H9 (cell line): ENCODE results near the gene KLF13. TPM values are rescaled to one million over a fixed set of nuclear protein-coding genes. Genes with fewer than 3 reads are reported as not detected.

Source experiments
- DNase-seq: peaks from one replicate; pipeline ENCODE4 v3.0.0-alpha.2; 2017
- H2AFZ ChIP-seq: one replicate; pipeline ENCODE4 v1.6.1; 2013; ENCODE audit warnings: mild to moderate bottlenecking, low read length, control low read depth, moderate library complexity
- H2AK5ac ChIP-seq: 2 replicates; pipeline ENCODE4 v1.6.1; 2013; ENCODE audit warnings: low read length, control low read depth, mixed read lengths; ENCODE audit not compliant: insufficient read length
- H2BK120ac ChIP-seq: one replicate; pipeline ENCODE4 v1.6.1; 2013; ENCODE audit warnings: low read depth, mild to moderate bottlenecking, low read length, control low read depth, inconsistent platforms; ENCODE audit not compliant: poor library complexity, severe bottlenecking
- H2BK12ac ChIP-seq: 2 replicates; pipeline ENCODE4 v1.6.1; 2013; ENCODE audit warnings: low read length, control low read depth, mixed read lengths, low read depth; ENCODE audit not compliant: insufficient read length
- H2BK15ac ChIP-seq: 2 replicates; pipeline ENCODE4 v1.6.1; 2013; ENCODE audit warnings: low read depth, low read length, control low read depth
- H2BK20ac ChIP-seq: one replicate; pipeline ENCODE4 v1.6.1; 2013; ENCODE audit warnings: low read depth, mild to moderate bottlenecking, low read length, control low read depth, inconsistent platforms; ENCODE audit not compliant: poor library complexity, severe bottlenecking
- H2BK5ac ChIP-seq: 2 replicates; pipeline ENCODE4 v1.6.1; 2013; ENCODE audit warnings: low read length, control low read depth, mixed read lengths; ENCODE audit not compliant: insufficient read length
- H3K14ac ChIP-seq: 2 replicates; pipeline ENCODE4 v1.6.1; 2013; ENCODE audit warnings: low read length, control low read depth; ENCODE audit not compliant: insufficient read depth
- H3K18ac ChIP-seq: 2 replicates; pipeline ENCODE4 v1.6.1; 2013; ENCODE audit warnings: low read depth, mild to moderate bottlenecking, mixed read lengths, low read length, control low read depth; ENCODE audit not compliant: insufficient read length
- H3K23ac ChIP-seq: 2 replicates; pipeline ENCODE4 v1.6.1; 2013; ENCODE audit warnings: low read length, control low read depth, mixed read lengths, low read depth; ENCODE audit not compliant: insufficient read length
- H3K23me2 ChIP-seq: 2 replicates; pipeline ENCODE4 v1.6.1; 2013; ENCODE audit warnings: low read depth, mild to moderate bottlenecking, mixed read lengths, low read length, control low read depth; ENCODE audit not compliant: insufficient read length, poor library complexity, severe bottlenecking
- H3K27ac ChIP-seq: 2 replicates; pipeline ENCODE4 v1.5.1; 2013; ENCODE audit warnings: low read length, control low read depth, mixed read lengths, low read depth; ENCODE audit not compliant: insufficient read length
- H3K27me3 ChIP-seq: 2 replicates; pipeline ENCODE4 v1.6.1; 2013; ENCODE audit warnings: low read length, control low read depth, inconsistent platforms; ENCODE audit not compliant: insufficient read depth
- H3K4ac ChIP-seq: 2 replicates; pipeline ENCODE4 v1.6.1; 2013; ENCODE audit warnings: low read depth, mild to moderate bottlenecking, control low read depth, inconsistent platforms, low read length, moderate library complexity
- H3K4me1 ChIP-seq: 2 replicates; pipeline ENCODE4 v1.6.1; 2013; ENCODE audit warnings: low read length, control low read depth, inconsistent platforms; ENCODE audit not compliant: insufficient read depth
- H3K4me2 ChIP-seq: 2 replicates; pipeline ENCODE4 v1.6.1; 2013; ENCODE audit warnings: low read length, control low read depth, mixed read lengths; ENCODE audit not compliant: insufficient read length, insufficient read depth
- H3K56ac ChIP-seq: 2 replicates; pipeline ENCODE4 v1.6.1; 2013; ENCODE audit warnings: low read depth, mild to moderate bottlenecking, mixed read lengths, low read length, control low read depth; ENCODE audit not compliant: insufficient read length
- H3K79me1 ChIP-seq: 2 replicates; pipeline ENCODE4 v1.6.1; 2013; ENCODE audit warnings: low read depth, mild to moderate bottlenecking, moderate library complexity, low read length, control low read depth, inconsistent platforms; ENCODE audit not compliant: insufficient read depth, poor library complexity, severe bottlenecking
- H3K79me2 ChIP-seq: 2 replicates; pipeline ENCODE4 v1.6.1; 2013; ENCODE audit warnings: low read length, control low read depth, inconsistent platforms; ENCODE audit not compliant: insufficient read depth
- H3K9ac ChIP-seq: 2 replicates; pipeline ENCODE4 v1.6.1; 2013; ENCODE audit warnings: low read length, control low read depth, mixed read lengths; ENCODE audit not compliant: insufficient read length; ENCODE audit errors: extremely low read depth
- H3K9me3 ChIP-seq: one replicate; pipeline ENCODE4 v1.6.1; 2013; ENCODE audit warnings: low read depth, low read length, inconsistent platforms; ENCODE audit not compliant: control insufficient read depth
- H3T11ph ChIP-seq: one replicate; pipeline ENCODE4 v1.6.1; 2013; ENCODE audit warnings: mild to moderate bottlenecking, low read length, control low read depth, inconsistent platforms
- H4K20me1 ChIP-seq: one replicate; pipeline ENCODE4 v1.6.1; 2013; ENCODE audit not compliant: control insufficient read depth, insufficient read length, insufficient read depth
- H4K5ac ChIP-seq: 2 replicates; pipeline ENCODE4 v1.6.1; 2013; ENCODE audit warnings: low read depth, mild to moderate bottlenecking, mixed read lengths, low read length, control low read depth; ENCODE audit not compliant: insufficient read length
- H4K8ac ChIP-seq: replicated peaks from 2 replicates; pipeline ENCODE4 v1.6.1; 2013; ENCODE audit warnings: low read length, control low read depth, mixed read lengths, low read depth; ENCODE audit not compliant: insufficient read length
- H4K91ac ChIP-seq: 2 replicates; pipeline ENCODE4 v1.6.1; 2013; ENCODE audit warnings: low read depth, mild to moderate bottlenecking, moderate library complexity, mixed read lengths, low read length, control low read depth; ENCODE audit not compliant: insufficient read length
- H3K27ac Mint-ChIP-seq, 3 experiments: 2 replicates in 2 of 3; 3 replicates in 1 of 3; pipeline ENCODE4 v1.8.0; 2020 to 2021; ENCODE audit warnings: mixed read lengths in 3 of 3, mild to moderate bottlenecking in 1 of 3, moderate library complexity in 1 of 3
- H3K27me3 Mint-ChIP-seq: 2 replicates; pipeline ENCODE4 v1.8.0; 2021; ENCODE audit warnings: low read depth, mild to moderate bottlenecking, moderate library complexity, mixed read lengths
- H3K36me3 Mint-ChIP-seq, 3 experiments: 2 replicates in 2 of 3; 3 replicates in 1 of 3; pipeline ENCODE4 v1.8.0; 2020 to 2021; ENCODE audit warnings: low read depth in 3 of 3, mixed read lengths in 3 of 3; ENCODE audit not compliant: insufficient read depth in 1 of 3
- H3K4me1 Mint-ChIP-seq, 2 experiments: 2 replicates each; pipeline ENCODE4 v1.8.0; 2020; ENCODE audit warnings: mixed read lengths in 2 of 2
- H3K4me3 Mint-ChIP-seq, 2 experiments: 2 replicates in 1 of 2; 3 replicates in 1 of 2; pipeline ENCODE4 v1.8.0; 2020 to 2021; ENCODE audit warnings: mild to moderate bottlenecking in 2 of 2, mixed read lengths in 2 of 2, moderate library complexity in 1 of 2
- H3K9me3 Mint-ChIP-seq, 2 experiments: 2 replicates in 1 of 2; 3 replicates in 1 of 2; pipeline ENCODE4 v1.8.0; 2020; ENCODE audit warnings: mild to moderate bottlenecking in 2 of 2, mixed read lengths in 2 of 2, moderate library complexity in 1 of 2
- WGBS: extraction: QIAGEN DNeasy Blood & Tissue Kit; methylation state at CpG from one replicate; pipeline ENCODE4 v1.1.7; 2013; ENCODE audit warnings: missing lambda C conversion rate, low lambda C conversion rate, mixed read lengths; ENCODE audit not compliant: insufficient read length; ENCODE audit errors: extremely low coverage; 5-methylcytosine and 5-hydroxymethylcytosine counted together
- total RNA-seq: library from RNA; stranded (reverse); gene quantifications from 2 replicates; pipeline ENCODE4 v1.2.1, GENCODE V29; 2021
- TF ChIP-seq, protein P1 (sequence below): fragments of 200-600 bp; sonication (generic); conservative IDR thresholded peaks from 3 replicates; pipeline ENCODE4 v1.8.0; 2021; ENCODE audit warnings: antibody characterized with exemption, mild to moderate bottlenecking

KLF13 gene
- total RNA-seq, 1 experiment from 2014 or later: 33.4 TPM

GRCh38 chr15:31392761-31393401, 66.2 kb downstream of the KLF13 start:
- Histone ChIP-seq H3K79me1 (no peaks in the 10 kb centered on the region), H3K4me2 (peak overlapping the region; percentile 90), H3K18ac (no peak overlapping the region), H3K9me3 (no peaks in the 10 kb centered on the region), H3K14ac (no peak overlapping the region; the same call in 1 of the 2 replicates), H4K20me1 (no peaks in the 10 kb centered on the region), H2BK15ac (no peak overlapping the region), H2AFZ (no peak overlapping the region), H3K4me1 (no peaks in the 10 kb centered on the region), H3K27me3 (peaks cover 2% of the 10 kb centered on the region; the same call in 1 of the 2 replicates), H3T11ph (no peak overlapping the region), H2BK5ac (no peak overlapping the region), H2AK5ac (no peak overlapping the region), H4K5ac (no peak overlapping the region), H3K23me2 (peaks cover 18% of the 10 kb centered on the region), H3K79me2 (no peaks in the 10 kb centered on the region), H4K8ac (no peak overlapping the region), H2BK120ac (no peak overlapping the region), H3K23ac (no peak overlapping the region), H2BK12ac (no peak overlapping the region), H3K9ac (no peak overlapping the region), H2BK20ac (no peak overlapping the region), H3K27ac (no peak overlapping the region), H3K4ac (no peak overlapping the region), H3K56ac (no peak overlapping the region), H4K91ac (no peak overlapping the region)
- Mint-ChIP-seq H3K36me3 (peaks cover 0 to 12% (median 7%) of the 10 kb centered on the region in 3 experiments; a peak in 4 of 7 replicates), H3K27me3 (peaks cover 39% of the 10 kb centered on the region), H3K9me3 (peaks cover 6 to 19% of the 10 kb centered on the region in 2 experiments; a peak in 4 of 5 replicates), H3K27ac (no peak overlapping the region), H3K4me1 (peaks cover 21% of the 10 kb centered on the region in 2 experiments), H3K4me3 (peak overlapping the region; percentile 73 to 91)
- peak; percentile 37 for DNase-seq
- WGBS: no CpG with 5 or more reads among the region's 43 CpGs
- TF ChIP-seq, protein P1, sequence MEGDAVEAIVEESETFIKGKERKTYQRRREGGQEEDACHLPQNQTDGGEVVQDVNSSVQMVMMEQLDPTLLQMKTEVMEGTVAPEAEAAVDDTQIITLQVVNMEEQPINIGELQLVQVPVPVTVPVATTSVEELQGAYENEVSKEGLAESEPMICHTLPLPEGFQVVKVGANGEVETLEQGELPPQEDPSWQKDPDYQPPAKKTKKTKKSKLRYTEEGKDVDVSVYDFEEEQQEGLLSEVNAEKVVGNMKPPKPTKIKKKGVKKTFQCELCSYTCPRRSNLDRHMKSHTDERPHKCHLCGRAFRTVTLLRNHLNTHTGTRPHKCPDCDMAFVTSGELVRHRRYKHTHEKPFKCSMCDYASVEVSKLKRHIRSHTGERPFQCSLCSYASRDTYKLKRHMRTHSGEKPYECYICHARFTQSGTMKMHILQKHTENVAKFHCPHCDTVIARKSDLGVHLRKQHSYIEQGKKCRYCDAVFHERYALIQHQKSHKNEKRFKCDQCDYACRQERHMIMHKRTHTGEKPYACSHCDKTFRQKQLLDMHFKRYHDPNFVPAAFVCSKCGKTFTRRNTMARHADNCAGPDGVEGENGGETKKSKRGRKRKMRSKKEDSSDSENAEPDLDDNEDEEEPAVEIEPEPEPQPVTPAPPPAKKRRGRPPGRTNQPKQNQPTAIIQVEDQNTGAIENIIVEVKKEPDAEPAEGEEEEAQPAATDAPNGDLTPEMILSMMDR: no peak
